Osteocyte (in vitro differentiated cells): Measurements from ENCODE around the gene CRYBB1. TPM values are rescaled to one million over a fixed set of nuclear protein-coding genes. Genes with fewer than 3 reads are reported as not detected.
A peak's percentile ranks its signal among the peaks of the same experiment; 100 is the strongest.

Experiments used
- DNase-seq: peaks from one replicate; pipeline ENCODE4 v3.0.0; 2021; ENCODE audit warnings: mixed read lengths; ENCODE audit not compliant: unreplicated experiment; ENCODE audit errors: extremely low spot score
- H3K27ac Mint-ChIP-seq: one replicate; pipeline ENCODE4 v1.8.0; 2021; ENCODE audit warnings: mild to moderate bottlenecking, mixed read lengths; ENCODE audit not compliant: unreplicated experiment
- H3K27me3 Mint-ChIP-seq: one replicate; pipeline ENCODE4 v1.8.0; 2021; ENCODE audit warnings: mixed read lengths; ENCODE audit not compliant: unreplicated experiment
- H3K36me3 Mint-ChIP-seq: one replicate; pipeline ENCODE4 v1.8.0; 2021; ENCODE audit warnings: mixed read lengths; ENCODE audit not compliant: unreplicated experiment
- H3K4me1 Mint-ChIP-seq: one replicate; pipeline ENCODE4 v1.8.0; 2021; ENCODE audit warnings: mixed read lengths; ENCODE audit not compliant: unreplicated experiment
- H3K4me3 Mint-ChIP-seq: one replicate; pipeline ENCODE4 v1.8.0; 2021; ENCODE audit warnings: mild to moderate bottlenecking, moderate library complexity, mixed read lengths; ENCODE audit not compliant: unreplicated experiment
- H3K9me3 Mint-ChIP-seq: one replicate; pipeline ENCODE4 v1.8.0; 2021; ENCODE audit warnings: mixed read lengths; ENCODE audit not compliant: unreplicated experiment
- CTCF ChIP-seq: fragments of 200-600 bp; sonication (generic); IDR thresholded peaks from 2 replicates; pipeline ENCODE4 v1.5.0; 2021; ENCODE audit warnings: antibody characterized with exemption, mild to moderate bottlenecking, moderate library complexity
- total RNA-seq: library from RNA; stranded (reverse); gene quantifications from 2 replicates; pipeline ENCODE4 v1.2.1, GENCODE V29; 2021

CRYBB1 gene
- total RNA-seq, 1 donor from 2014 or later, result not detected

DNA sequence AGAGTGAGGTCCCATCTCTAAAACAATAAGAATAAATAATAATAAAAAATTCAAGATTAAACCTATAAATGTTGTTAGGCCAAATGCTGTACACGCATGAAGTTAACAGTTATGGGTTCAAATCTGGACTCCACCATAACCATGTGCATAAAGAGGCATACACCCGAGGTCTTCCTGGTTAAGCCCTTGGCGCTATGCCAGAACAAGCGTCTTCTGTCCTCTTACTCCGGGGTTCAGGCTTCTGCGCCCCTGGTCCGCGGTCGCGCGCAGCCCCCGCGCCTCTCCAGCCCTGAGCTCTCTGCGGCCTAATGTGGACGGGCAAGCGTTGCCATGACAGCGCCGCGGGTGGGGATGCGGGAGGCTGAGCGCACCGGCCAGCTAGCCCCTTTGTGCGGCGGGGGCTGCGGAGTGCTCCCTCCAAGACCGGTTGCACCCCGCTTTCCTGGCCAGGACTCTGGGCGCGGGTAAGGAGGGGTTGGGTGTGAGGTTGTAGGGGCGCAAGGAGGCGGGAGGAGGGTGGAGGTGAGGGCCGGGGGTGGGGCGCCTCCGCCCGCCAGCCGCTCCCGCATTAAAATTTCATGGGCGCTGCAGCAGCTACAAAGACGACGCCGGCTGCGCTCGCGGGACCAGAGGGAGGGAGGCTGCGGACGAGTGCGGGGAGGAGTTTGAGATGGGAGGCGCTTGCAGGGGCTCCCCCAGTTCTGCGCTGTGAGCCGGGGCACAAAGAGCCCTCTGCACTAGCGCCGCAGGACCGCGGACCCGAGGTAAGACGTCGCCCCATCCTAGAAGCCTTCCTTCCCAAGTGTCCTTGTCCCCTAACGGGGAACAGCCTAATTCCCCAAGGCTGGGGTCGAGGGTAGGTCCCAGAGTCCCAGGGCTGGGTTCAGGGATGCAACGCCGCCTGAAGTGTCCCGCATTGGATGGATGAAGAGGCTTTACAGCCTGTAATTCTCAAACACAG lies 39.3 kb upstream of the CRYBB1 start, which contains the start of gene MIAT:
Gene MIAT, plus strand, starts transcription at position 698 of the 961 bp plus-strand sequence.
- TF ChIP-seq CTCF, result no peak
- Mint-ChIP-seq H3K27me3 (peaks cover 42% of the 10 kb centered on the region), H3K27ac (peak within 1 kb of the TSS; percentile 38), H3K4me1 (peaks cover 19% of the 10 kb centered on the region), H3K36me3 (no peaks in the 10 kb centered on the region), H3K9me3 (no peaks in the 10 kb centered on the region), H3K4me3 (peak within 1 kb of the TSS; percentile 71)
- no peak for DNase-seq

DNA sequence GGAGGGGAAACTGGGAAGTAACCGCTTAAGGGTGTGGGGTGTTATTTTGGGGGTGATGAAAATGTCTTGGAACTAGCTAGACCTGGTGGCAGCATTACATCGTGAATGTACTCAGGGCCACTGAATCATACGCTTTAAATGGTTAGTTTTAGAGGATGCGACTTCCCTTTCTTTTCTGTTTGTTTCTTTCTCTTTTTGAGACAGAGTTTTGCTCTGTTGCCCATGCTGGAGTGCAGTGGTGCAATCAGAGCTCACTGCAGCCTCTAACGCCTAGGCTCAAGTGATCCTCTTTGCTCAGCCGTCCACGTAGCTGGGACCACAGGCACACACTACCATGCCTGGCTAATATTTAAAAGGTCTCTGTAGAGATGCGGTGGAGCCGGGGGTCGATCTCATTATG lies 34.0 kb upstream of the CRYBB1 start:
- Mint-ChIP-seq H3K36me3 (no peaks in the 10 kb centered on the region), H3K4me3 (no peak overlapping the region), H3K27ac (no peak overlapping the region), H3K4me1 (no peaks in the 10 kb centered on the region), H3K27me3 (peaks cover 84% of the 10 kb centered on the region), H3K9me3 (no peaks in the 10 kb centered on the region)
- TF ChIP-seq CTCF, result no peak
- DNase-seq, result no peak

GRCh38 chr22:26650722-26651421 lies 33.0 kb upstream of the CRYBB1 start:
- Mint-ChIP-seq H3K36me3 (no peaks in the 10 kb centered on the region), H3K27ac (no peak overlapping the region), H3K9me3 (no peaks in the 10 kb centered on the region), H3K4me3 (no peak overlapping the region), H3K4me1 (no peaks in the 10 kb centered on the region), H3K27me3 (peaks cover 90% of the 10 kb centered on the region)
- TF ChIP-seq CTCF, result no peak
- no peak for DNase-seq

DNA sequence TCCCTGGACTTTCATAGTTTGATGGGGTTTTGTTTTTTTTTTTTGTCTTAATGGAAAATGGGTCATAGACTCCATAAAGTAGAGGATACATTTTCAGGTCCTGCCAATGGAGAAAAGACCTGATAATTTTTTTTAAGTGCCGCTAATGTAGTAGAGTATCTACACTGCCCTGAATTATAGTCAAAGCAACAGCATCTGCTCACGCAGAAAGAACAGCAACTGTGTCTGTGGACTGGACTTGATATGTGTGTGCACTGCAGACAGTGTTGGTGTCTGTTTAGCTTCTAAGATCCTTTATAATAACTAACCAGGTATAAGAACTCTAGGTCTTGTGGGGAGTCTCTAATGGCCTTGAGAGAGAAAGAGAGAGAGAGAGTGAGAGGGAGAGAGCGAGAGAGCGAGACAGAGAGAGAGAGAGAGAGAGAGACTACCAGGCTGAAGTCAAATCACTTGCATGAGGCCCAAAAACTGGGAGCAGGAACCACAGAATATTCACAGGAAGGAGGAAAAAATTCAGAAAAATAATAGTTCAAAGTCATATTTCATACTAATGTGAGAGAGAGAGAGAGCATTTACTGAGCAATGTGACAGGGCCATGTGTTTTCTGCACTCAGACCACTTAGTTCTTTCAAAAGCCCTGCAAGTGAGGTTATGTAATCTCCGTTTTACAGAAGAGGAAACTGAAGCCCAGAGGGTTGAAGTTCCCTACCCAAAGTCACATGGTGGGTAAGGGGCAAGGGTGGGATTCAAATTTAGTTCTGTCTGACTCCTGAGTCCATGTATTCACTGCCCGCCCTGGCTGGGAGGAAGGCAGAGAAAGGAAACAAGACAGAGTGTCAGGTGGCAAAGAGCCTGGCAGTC lies 30.9 kb upstream of the CRYBB1 start:
- no peaks in the 10 kb centered on the region for H3K9me3 Mint-ChIP-seq
- H3K27me3 Mint-ChIP-seq, result peaks cover 79% of the 10 kb centered on the region
- H3K27ac Mint-ChIP-seq, result no peak overlapping the region
- H3K36me3 Mint-ChIP-seq, result no peaks in the 10 kb centered on the region
- TF ChIP-seq CTCF, result no peak
- no peak overlapping the region for H3K4me3 Mint-ChIP-seq
- no peak for DNase-seq
- peaks cover 4% of the 10 kb centered on the region for H3K4me1 Mint-ChIP-seq
